Esophagus mucosa (tissue), 1 donor: Measurements from ENCODE around the gene RPS6KA4. TPM values are rescaled to one million over a fixed set of nuclear protein-coding genes. Genes with fewer than 3 reads are reported as not detected.

Source experiments
- ATAC-seq: fragments of 200-7000 bp; cut with Tn5 transposase; one replicate; pipeline ENCODE4 v1.9.1; 2020
- total RNA-seq: library from RNA; stranded (reverse); gene quantifications from one replicate; pipeline ENCODE4 v1.2.4, GENCODE V29; 2023
- donor health status: DM: yes; HTN: yes; CAD: no.

Gene RPS6KA4
- total RNA-seq, 1 donor from 2014 or later: 36.2 TPM

DNA sequence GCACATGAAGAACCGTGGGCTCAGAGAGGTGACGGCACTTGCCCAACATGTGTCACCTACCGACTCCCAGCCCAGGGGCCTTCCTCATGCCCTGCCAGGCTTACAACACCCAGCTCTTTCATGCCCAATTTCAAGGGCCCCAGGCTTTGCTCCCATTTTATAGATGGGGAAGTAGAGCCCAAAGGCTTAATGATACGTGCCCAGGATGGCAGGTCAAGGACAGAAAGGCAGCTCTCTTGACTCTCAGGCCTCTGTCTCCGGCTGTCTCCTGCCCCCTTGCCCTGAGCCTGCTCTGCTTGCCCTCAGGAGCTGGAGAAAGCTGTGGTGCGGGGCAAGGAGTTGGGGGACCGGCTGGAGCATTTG is 10.0 kb upstream of the RPS6KA4 start:
- ATAC-seq: peak; percentile 2

DNA sequence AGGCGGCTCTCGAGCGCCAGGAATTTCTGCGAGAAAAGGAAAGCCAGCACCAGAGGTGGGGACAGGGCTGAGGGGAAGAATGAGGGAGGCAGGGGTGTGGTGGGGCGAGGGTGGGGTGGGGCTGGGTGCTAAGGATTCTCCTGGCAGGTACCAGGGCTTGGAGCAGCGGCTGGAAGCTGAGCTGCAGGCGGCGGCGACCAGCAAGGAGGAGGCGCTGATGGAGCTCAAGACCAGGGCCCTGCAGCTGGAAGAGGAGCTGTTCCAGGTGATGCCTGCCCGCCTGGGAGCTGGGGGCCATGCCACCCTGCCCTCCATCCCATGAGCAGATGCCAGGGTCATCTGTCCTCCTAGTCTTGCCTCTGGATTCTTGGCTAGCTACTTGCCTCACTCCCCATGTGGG is 9.6 kb upstream of the RPS6KA4 start:
- ATAC-seq: no peak

DNA sequence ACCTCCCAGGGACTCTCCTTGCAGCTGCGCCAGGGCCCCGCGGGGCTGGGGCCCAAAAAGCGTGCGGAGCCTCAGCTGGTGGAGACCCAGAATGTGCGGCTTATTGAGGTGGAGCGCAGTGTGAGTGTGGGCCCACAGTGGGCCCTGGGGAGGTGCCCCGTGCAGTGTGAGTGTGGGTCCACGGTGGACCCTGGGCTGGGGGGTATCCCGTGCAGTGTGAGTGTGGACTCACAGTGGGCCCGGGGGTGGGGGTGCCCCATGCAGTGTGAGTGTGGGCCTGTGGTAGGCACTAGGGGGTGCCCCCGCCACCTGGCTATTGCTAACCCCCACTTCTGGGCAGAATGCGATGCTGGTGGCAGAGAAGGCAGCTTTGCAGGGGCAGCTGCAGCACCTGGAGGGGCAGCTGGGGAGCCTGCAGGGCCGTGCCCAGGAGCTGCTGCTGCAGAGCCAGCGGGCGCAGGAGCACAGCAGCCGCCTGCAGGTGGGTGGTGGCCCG is 7.8 kb upstream of the RPS6KA4 start:
- ATAC-seq: no peak

DNA sequence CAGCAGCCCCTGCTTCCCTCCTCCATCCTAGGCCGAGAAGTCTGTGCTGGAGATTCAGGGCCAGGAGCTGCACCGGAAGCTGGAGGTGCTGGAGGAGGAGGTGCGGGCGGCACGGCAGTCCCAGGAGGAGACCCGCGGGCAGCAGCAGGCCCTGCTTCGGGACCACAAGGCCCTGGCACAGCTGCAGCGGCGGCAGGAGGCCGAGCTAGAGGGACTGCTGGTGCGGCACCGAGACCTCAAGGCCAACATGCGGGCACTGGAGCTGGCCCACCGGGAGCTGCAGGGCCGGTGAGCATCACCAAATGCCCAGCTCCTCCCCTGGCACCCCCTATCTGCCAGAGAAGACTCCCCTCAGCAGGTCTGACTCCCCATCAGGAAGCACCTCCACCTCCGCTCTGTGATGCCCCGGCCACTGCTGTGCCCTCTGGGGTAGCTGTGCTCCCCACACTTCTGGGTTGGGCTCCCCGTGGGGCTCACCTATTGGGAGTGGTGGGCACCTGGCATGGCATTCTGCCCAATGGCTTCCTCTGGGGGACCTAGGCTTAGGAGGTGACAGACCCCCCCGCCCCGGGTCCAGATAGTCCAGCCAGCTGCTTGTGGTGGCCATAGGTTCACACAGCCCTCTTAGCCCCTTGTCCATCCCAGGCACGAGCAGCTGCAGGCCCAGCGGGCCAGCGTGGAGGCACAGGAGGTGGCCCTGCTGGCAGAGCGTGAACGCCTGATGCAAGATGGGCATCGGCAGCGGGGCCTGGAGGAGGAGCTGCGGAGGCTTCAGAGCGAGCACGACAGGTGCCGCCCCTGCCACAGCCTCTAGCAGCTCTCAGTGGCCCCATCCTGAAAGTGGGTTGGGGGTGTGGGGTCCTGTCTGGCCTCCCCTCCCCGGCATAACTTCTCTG is 6.6 kb upstream of the RPS6KA4 start:
- no peak for ATAC-seq

GRCh38 chr11:64352995-64353714 is 5.8 kb upstream of the RPS6KA4 start:
- ATAC-seq: no peak

DNA sequence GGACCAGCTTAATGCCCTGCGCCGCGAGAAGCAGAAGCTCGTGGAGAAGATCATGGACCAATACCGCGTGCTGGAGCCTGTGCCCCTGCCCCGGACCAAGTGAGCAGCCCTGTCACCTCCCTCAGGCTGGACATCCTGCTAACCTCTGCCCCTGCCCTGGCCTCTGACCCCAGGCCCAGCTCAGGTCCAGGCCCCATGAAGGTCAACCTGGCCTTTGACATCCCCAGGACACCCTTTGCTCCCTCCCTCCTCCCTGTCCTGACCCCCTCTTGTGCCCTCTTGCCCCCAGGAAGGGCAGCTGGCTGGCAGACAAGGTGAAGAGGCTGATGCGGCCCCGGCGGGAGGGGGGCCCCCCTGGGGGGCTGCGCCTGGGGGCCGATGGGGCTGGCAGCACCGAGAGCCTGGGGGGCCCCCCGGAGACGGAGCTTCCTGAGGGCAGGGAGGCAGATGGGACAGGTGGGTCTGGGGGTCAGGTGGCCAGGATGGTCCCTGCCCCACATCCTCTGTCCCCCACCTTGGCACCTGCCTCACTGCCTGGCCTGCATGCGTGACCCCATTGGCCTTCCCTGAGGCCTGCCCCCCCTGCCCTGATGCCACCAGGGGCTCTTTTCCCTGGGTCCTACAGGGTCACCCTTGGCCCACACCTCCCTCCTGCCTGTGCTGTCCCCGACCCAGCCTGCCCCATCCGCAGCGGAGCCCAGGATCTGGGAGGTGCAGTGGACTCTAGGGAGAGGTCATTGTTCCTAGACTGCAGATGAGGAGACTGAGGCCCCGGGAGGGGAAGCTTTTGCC is 5.1 kb upstream of the RPS6KA4 start:
- ATAC-seq: no peak

DNA sequence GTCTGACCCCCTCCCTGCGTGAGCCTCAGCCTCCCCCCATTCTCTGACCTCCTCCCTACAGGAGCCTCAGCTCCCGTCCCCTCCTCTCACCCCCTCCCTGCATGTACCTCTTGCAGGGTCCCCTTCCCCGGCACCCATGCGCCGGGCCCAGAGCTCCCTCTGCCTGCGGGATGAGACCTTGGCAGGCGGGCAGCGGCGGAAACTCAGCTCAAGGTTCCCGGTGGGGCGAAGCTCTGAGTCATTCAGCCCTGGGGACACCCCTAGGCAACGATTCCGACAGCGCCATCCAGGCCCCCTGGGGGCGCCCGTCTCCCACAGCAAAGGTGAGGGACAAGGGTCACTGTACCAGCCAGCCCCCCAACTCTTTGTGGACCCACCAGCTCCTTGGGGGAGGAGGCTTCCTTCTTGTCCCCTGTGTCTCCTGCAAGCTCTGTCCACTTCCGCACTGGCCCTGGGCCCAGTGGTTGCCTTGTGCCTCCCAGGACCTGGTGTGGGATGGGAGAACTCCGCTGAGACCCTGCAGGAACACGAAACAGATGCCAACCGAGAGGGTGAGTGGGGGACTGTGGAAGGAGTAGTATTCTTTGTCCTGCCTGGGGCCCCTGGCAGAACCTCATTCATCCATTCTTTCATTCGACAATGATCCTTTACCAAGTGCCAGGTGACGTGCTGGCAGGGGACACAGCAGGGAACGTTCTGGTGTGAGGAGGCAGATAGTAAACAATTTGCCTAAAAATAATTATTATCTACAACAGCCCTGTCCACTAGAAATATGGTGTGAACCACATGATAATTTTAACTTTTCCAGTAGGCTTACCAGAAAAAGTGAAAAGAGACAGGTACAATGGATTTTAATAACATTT is 3.7 kb upstream of the RPS6KA4 start:
- peak; percentile 38 for ATAC-seq

DNA sequence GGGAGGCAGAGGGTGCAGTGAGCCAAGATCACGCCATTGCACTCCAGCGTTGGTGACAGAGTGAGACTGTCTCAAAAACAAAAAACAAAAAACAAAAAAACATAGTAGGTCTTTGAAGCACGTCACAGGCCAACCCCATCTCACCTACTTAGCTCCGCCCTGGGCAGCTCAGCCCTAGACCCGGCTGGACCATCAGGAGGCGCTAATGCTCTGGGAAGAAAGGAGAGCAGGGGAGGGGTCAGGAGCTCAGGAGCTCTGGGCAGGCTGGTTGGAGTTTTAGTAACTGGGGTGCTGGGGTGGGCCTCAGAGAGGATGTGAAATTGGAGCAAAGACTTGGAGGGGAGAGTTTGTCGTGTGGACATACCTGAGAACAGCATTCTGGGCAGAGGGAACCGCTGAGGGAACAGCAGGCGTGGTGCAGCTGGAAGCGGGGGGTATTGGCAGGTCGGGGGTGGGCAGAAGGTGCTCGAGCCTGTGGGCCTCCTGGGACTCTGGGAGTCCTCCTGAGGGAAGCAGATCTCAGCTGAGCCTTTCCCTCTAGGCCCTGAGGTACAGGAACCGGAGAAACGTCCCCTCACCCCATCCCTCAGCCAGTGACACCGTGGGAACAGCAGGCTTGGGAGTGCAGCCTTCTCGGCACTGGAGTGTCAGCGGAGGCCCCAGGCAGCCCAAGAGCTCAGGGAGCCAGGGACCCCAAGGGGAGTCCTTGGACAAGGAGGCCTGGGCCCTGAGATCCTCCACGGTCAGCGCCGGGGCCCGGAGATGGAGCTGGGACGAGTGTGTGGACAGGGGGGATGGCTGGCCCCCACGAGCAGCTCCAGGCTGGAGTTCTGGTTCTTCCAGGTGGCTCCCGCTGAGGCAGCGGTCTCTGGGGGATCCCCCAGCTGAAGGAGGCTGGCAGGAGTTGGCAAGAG is 2.2 kb upstream of the RPS6KA4 start:
- ATAC-seq: no peak

GRCh38 chr11:64357446-64357845 is 1.5 kb upstream of the RPS6KA4 start:
- no peak for ATAC-seq

GRCh38 chr11:64357904-64358535 is 942 bp upstream of the RPS6KA4 start:
- peak; percentile 58 for ATAC-seq

GRCh38 chr11:64358536-64358906 is 441 bp upstream of the RPS6KA4 start:
- no peak for ATAC-seq

- peak; percentile 40 for ATAC-seq
These were observed 917 bp downstream of the RPS6KA4 start for GRCh38 chr11:64359712-64360445.

GRCh38 chr11:64360448-64360921 is 1.5 kb downstream of the RPS6KA4 start:
- ATAC-seq: no peak

DNA sequence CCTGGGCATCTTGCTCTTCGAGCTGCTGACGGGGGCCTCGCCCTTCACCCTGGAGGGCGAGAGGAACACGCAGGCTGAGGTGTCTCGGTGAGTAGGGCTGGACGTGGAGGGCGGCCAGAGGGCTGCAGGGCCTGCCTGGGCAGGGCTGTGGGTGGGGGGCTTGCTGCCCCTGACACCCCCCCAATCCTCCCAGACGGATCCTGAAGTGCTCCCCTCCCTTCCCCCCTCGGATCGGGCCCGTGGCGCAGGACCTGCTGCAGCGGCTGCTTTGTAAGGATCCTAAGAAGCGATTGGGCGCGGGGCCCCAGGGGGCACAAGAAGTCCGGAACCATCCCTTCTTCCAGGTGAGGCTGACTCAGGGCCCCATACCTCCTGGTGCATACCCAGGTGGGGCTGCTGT is 2.7 kb downstream of the RPS6KA4 start:
- no peak for ATAC-seq

DNA sequence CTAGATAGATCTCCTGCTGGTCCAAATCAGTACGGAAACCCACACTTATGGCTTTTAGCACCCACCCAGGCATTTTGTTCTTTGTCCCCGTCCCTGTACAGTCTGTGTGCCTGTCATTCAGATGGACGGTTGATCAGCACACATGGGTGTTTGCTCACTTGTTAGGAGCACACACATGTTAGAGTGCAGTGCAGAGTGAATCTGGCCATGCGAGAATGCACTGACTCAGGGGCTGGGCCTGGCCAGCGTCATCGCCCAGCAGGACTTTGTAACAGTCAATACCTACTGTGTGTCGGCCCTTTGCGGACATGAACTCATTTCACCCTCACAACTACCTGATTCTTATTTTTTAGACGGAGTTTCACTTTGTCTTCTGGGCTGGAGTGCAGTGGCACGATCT is 3.4 kb downstream of the RPS6KA4 start:
- ATAC-seq: no peak

DNA sequence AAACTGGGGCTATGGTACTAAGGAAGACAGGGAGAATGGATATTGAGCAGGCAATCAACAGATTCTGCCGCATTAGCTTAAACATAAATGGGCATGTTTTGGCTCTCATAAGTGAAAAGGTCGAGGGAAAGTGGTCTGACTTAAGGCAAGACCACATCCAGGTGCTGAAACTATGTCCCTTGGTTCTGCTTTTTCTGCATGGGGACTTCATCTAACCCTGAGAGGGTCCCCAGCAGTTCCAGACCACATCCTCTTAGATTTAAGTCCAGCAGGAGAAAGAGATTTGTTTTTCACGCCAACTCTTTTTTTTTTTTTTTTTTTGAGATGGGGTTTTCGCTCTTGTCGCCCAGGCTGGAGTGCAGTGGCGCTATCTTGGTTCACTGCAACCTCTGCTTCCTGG is 5.5 kb downstream of the RPS6KA4 start:
- no peak for ATAC-seq

- no peak for ATAC-seq
These were observed 5.9 kb downstream of the RPS6KA4 start for GRCh38 chr11:64364911-64365310.

DNA sequence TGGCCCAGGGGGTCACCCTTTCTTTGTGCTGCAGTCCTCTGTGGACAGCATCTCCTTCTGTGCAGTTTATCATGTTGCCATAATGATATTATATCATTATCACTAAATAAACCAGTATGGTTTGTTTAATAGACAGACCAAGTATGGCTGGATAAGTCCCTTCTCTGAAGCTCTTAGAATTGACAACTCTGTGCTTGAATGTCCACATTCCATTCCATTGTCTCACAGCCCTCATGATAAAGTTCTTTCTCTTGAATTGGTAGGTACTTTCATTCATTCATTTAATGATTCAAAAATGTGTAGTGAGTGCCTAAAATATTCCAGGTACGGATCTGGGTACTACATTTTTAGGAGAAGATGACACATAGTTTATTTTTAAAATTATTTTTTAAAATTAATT is 7.8 kb downstream of the RPS6KA4 start:
- ATAC-seq: peak; percentile 41

DNA sequence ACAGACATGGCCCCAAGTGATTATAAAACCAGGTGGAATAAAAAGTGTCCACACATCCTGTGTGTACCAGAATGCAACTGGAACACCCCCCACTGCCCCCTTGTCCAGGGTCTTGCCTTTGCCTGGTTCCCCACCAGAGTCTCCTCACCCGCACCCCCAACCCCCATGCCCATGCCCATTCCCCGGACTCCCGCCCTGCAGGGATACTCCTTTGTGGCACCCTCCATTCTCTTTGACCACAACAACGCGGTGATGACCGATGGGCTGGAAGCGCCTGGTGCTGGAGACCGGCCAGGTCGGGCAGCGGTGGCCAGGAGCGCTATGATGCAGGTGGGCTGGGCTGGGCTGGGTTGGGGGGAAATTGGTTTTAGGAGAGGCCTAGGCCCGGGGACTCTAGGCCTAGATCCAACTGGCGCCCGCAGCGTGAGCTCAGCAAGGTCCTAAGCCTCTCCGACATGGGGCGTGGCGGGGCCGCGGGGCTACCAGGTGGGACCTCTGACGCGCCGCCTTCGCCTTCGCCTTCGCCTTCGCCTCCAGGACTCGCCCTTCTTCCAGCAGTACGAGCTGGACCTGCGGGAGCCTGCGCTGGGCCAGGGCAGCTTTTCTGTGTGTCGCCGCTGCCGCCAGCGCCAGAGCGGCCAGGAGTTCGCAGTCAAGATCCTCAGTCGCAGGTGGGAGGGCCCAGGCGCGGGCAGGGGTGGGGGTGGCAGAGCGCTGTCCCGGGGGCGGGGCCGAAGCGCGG is 9.1 kb downstream of the RPS6KA4 start:
- no peak for ATAC-seq
